Testis (tissue), 3 donors: ENCODE data around the gene ELF2. TPM values are rescaled to one million over a fixed set of nuclear protein-coding genes. Genes with fewer than 3 reads are reported as not detected.

Source experiments
- DNase-seq: peaks from one replicate; pipeline ENCODE4 v3.0.0-alpha.2; 2019
- H3K27ac ChIP-seq, 2 donors: fragments of 200-600 bp; sonication (generic); one replicate each; pipeline ENCODE4 v1.5.1; 2019
- H3K27me3 ChIP-seq: fragments of 200-600 bp; sonication (generic); one replicate; pipeline ENCODE4 v1.5.1; 2019
- H3K36me3 ChIP-seq: fragments of 200-600 bp; sonication (generic); one replicate; pipeline ENCODE4 v1.5.1; 2017; ENCODE audit warnings: low read depth; ENCODE audit errors: missing control alignments
- H3K4me1 ChIP-seq: fragments of 200-600 bp; sonication (generic); one replicate; pipeline ENCODE4 v1.5.1; 2019
- H3K4me3 ChIP-seq, 2 donors: fragments of 200-600 bp; sonication (generic); one replicate each; pipeline ENCODE4 v1.5.1; 2017 to 2019
- H3K9me3 ChIP-seq: fragments of 200-600 bp; sonication (generic); one replicate; pipeline ENCODE4 v1.5.1; 2017
- CTCF ChIP-seq, 3 experiments: fragments of 450-650 bp in 2 of 3; fragments of 200-600 bp in 1 of 3; sonication (generic) in 1 of 3; IDR thresholded peaks; one replicate each; pipeline ENCODE4 v1.5.1; 2016 to 2019; ENCODE audit warnings: antibody characterized with exemption in 3 of 3, mild to moderate bottlenecking in 2 of 3, moderate library complexity in 1 of 3
- POLR2A ChIP-seq: fragments of 450-650 bp; IDR thresholded peaks from one replicate; pipeline ENCODE4 v1.6.1; 2017; ENCODE audit warnings: antibody characterized with exemption, mild to moderate bottlenecking, moderate library complexity
- WGBS, 2 donors: methylation state at CpG; one replicate each; pipeline ENCODE4 v1.1.5; 2018; 5-methylcytosine and 5-hydroxymethylcytosine counted together
- intact Hi-C: fragments of 100-400 bp; cut with DNase I; formaldehyde crosslinking; loops from one replicate; pipeline ENCODE4 v1.15.1; 2023; ENCODE audit warnings: low total_unique reads
- polyA plus RNA-seq: library from polyadenylated mRNA; stranded (reverse); fragments of 350-450 nt; fragmentation: Illumina TruSeq; extraction: RNeasy Lipid Tissue Mini Kit (QIAGEN cat#74804); gene quantifications from one replicate; pipeline ENCODE4 v1.2.3, GENCODE V29; 2014; ENCODE audit warnings: low read depth, low replicate concordance; ENCODE audit not compliant: insufficient read depth
- total RNA-seq, 2 donors: library from RNA; depleted of rRNA; stranded (reverse); fragments of >200 nt; gene quantifications; one replicate each; pipeline ENCODE4 v1.2.3, GENCODE V29; 2016

ELF2 gene
- total and polyA plus RNA-seq, 3 donors from 2014 or later, result 52.0 to 72.6 (median 53.6) TPM

DNA sequence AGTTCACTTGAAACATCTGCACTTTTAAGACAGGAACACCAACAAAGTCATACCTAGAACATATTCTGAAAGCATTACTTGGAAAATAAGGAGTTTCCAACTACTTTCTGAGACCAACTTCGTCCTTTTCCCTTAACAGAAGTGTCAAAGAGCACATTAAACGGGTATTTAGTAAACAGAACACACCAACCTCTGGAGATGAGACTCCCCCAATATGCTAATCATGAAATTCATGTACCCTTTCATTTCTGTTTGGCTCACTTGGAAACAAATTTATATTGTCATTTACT lies 92.3 kb downstream of the ELF2 start:
- peak overlapping the region; percentile 82 to 95 for H3K4me3 ChIP-seq
- DNase-seq, result no peak
- no peaks in the 10 kb centered on the region for H3K27me3 ChIP-seq
- no peaks in the 10 kb centered on the region for H3K36me3 ChIP-seq
- H3K4me1 ChIP-seq, result peaks cover 17% of the 10 kb centered on the region
- H3K27ac ChIP-seq, result peak overlapping the region; percentile 94 to 97
- WGBS, 2 donors, result 0 to 1% methylated on average over 2 of the region's 2 CpGs
- no peaks in the 10 kb centered on the region for H3K9me3 ChIP-seq
- TF ChIP-seq POLR2A, result no peak
- no peak for TF ChIP-seq CTCF (IDR thresholded peaks at IDR 0.05)
- intact Hi-C loops, result loop anchor here (10.0 kb wide), 1 partner anchor 90 kb away; the partner anchor contains the start of gene ELF2

DNA sequence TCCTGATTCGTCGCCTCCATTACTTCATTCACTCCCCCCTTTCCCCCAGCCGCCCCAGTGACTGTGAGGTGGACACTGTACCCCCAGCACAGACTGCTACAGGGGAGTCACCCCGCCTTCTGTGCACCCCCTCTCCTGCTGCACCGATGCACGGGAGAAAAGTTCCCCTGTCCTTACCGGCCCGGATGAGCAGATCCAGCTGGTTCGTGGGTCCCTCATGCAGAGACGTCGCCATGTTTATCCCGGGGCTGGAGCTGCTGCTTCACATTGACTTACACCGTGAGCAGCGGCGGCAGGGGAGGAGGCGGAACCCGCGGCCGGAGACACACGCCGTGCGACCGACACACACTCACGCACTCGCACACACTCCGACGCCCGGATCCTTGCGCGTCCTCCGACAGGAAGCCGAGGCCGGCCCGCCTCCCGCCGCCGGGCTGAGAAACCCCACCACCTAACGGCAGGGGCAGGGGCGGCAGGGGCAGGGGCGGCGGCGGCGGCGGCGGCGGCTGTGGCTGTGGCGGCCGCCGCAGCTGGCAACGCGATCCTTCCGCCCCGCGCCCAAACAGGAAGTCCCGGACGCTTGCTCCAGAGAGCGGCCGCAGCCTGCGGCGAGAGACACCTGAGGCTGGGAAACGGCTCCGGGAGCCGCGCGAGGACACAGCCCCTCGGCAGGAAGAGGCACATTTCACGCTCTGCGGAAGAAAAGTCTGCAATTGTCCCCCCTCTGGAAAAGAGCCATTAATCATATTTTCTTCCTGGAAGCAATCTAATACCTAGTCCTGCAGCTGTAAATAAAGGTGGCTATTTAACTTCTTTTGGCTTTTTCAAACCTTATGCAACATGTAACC lies 92.8 kb downstream of the ELF2 start:
- Histone ChIP-seq H3K4me1 (peaks cover 17% of the 10 kb centered on the region), H3K36me3 (no peaks in the 10 kb centered on the region), H3K9me3 (no peaks in the 10 kb centered on the region), H3K27ac (peak overlapping the region; percentile 94 to 97), H3K27me3 (no peaks in the 10 kb centered on the region), H3K4me3 (peak overlapping the region; percentile 82 to 95)
- intact Hi-C loops, result loop anchor here (10.0 kb wide), 1 partner anchor 91 kb away; the partner anchor contains the start of gene ELF2
- peak; percentile 95 for DNase-seq
- 0% methylated on average over 9 to 66 of the region's 68 CpGs for WGBS, 2 donors
- TF ChIP-seq POLR2A (no peak), CTCF (IDR thresholded peaks at IDR 0.05) (peak in 1 of 3 experiments; percentile 13)

- Histone ChIP-seq H3K9me3 (no peaks in the 10 kb centered on the region), H3K4me3 (peak overlapping the region; percentile 82 to 95), H3K36me3 (no peaks in the 10 kb centered on the region), H3K27me3 (no peaks in the 10 kb centered on the region), H3K27ac (peak overlapping the region; percentile 94 to 97), H3K4me1 (peaks cover 17% of the 10 kb centered on the region)
- TF ChIP-seq POLR2A (no peak), CTCF (IDR thresholded peaks at IDR 0.05) (no peak)
- WGBS, 2 donors, result 0% methylated on average over 4 to 24 of the region's 34 CpGs
- intact Hi-C loops, result loop anchor here (10.0 kb wide), 1 partner anchor 91 kb away; the partner anchor contains the start of gene ELF2
- DNase-seq, result no peak
Observed at GRCh38 chr4:139083607-139083955, 93.4 kb downstream of the ELF2 start.

GRCh38 chr4:139082750-139083606 lies 94.0 kb downstream of the ELF2 start:
- WGBS, 2 donors, result 0 to 1% methylated on average over 29 to 38 of the region's 38 CpGs
- H3K4me1 ChIP-seq, result peaks cover 21% of the 10 kb centered on the region

More at GRCh38 chr4:139082750-139083606, 94.0 kb downstream of the ELF2 start:
- Histone ChIP-seq H3K36me3 (no peaks in the 10 kb centered on the region), H3K4me3 (peak overlapping the region; percentile 82 to 95), H3K9me3 (no peaks in the 10 kb centered on the region), H3K27me3 (no peaks in the 10 kb centered on the region), H3K27ac (peak overlapping the region; percentile 94 to 97)
- peak in 1 of 3 experiments; percentile 10 for TF ChIP-seq CTCF (IDR thresholded peaks at IDR 0.05)
- TF ChIP-seq POLR2A, result no peak
- intact Hi-C loops, result loop anchor here (10.0 kb wide), 1 partner anchor 92 kb away; the partner anchor contains the start of gene ELF2
- peak; percentile 99 for DNase-seq
